ENCODE data around the gene LAMP1. TPM values are rescaled to one million over a fixed set of nuclear protein-coding genes. Genes with fewer than 3 reads are reported as not detected.

Gene LAMP1
- total RNA-seq, 5 donors from 2014 or later (not counting 1 experiment from before 2014, with no cell fraction given) = 83.6 to 120 (median 112) TPM

- POLR2A ChIA-PET = no interaction called here
- no peak overlapping the region for H3K4me3 ChIP-seq (ENCODE audit: control insufficient read depth in 1 of 2, extremely low read depth in 1 of 2, low read length in 1 of 2)
- no peak for ATAC-seq (replicated peaks in 1 of 4)
- Mint-ChIP-seq H3K4me1 (peaks cover 0 to 7% (median 5%) of the 10 kb centered on the region in 3 donors), H3K27ac (no peak overlapping the region), H3K4me3 (no peak overlapping the region), H3K27me3 (peaks cover 6 to 18% of the 10 kb centered on the region in 2 donors), H3K9me3 (no peaks in the 10 kb centered on the region), H3K36me3 (no peaks in the 10 kb centered on the region)
- peaks cover 0 to 41% of the 10 kb centered on the region in 2 experiments for H3K27me3 ChIP-seq (replicated peaks in 1 of 2; ENCODE audit: control insufficient read depth in 2 of 2, extremely low read depth in 1 of 2, insufficient read depth in 2 of 2, low read length in 1 of 2)
- no peaks in the 10 kb centered on the region for H3K36me3 ChIP-seq (ENCODE audit: control insufficient read depth in 2 of 2, extremely low read depth in 1 of 2, insufficient read depth in 1 of 2, low read length in 1 of 2)
- no peak overlapping the region for H3K27ac ChIP-seq (ENCODE audit: low read length)
- H3K9me3 ChIP-seq = no peaks in the 10 kb centered on the region
- WGBS (ENCODE audit: insufficient coverage) = 77% methylated on average over 6 of the region's 11 CpGs
- CTCF ChIA-PET = no interaction called here
- DNase-seq = no peak
- H3K4me1 ChIP-seq (ENCODE audit: control insufficient read depth in 1 of 2, extremely low read depth in 1 of 2, insufficient read depth in 2 of 2, low read length in 2 of 2) = peaks cover 0 to 9% of the 10 kb centered on the region in 2 experiments
Observed at GRCh38 chr13:113359571-113359970, 62.5 kb downstream of the LAMP1 start.

DNA sequence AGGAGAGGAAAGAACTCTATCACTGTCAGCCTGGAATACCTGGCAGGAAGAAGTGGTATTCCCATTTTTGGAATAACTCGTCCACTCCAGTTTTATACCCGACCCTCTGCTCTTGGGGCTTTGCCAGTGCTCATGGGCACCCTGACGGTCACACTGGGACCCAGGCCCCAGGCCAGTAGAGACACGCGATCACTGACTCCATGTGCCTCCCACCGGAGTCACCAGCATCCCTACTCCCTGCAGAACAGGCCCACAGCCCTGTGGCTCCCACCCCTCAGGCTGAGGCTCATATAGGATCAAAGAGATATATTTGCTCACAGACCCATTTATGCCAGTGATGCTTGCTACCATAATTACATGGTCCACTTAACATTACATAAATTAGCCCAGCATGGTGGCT is 63.4 kb downstream of the LAMP1 start:
- Histone ChIP-seq H3K9me3 (no peaks in the 10 kb centered on the region), H3K4me1 (ENCODE audit: control insufficient read depth in 1 of 2, extremely low read depth in 1 of 2, insufficient read depth in 2 of 2, low read length in 2 of 2) (peaks cover 0 to 14% of the 10 kb centered on the region in 2 experiments), H3K4me3 (ENCODE audit: control insufficient read depth in 1 of 2, extremely low read depth in 1 of 2, low read length in 1 of 2) (no peak overlapping the region), H3K36me3 (ENCODE audit: control insufficient read depth in 2 of 2, extremely low read depth in 1 of 2, insufficient read depth in 1 of 2, low read length in 1 of 2) (no peaks in the 10 kb centered on the region), H3K27ac (ENCODE audit: low read length) (no peak overlapping the region), H3K27me3 (replicated peaks in 1 of 2; ENCODE audit: control insufficient read depth in 2 of 2, extremely low read depth in 1 of 2, insufficient read depth in 2 of 2, low read length in 1 of 2) (peaks cover 0 to 47% of the 10 kb centered on the region in 2 experiments)
- no peaks in the 10 kb centered on the region for H3K36me3 Mint-ChIP-seq
- no peaks in the 10 kb centered on the region for H3K9me3 Mint-ChIP-seq
- peaks cover 0 to 11% (median 8%) of the 10 kb centered on the region in 3 donors for H3K4me1 Mint-ChIP-seq
- POLR2A ChIA-PET = interaction anchor here in 1 of 2 donors (0.7 kb wide), 1 partner anchor 12 kb away, joined by 3 read pairs; no protein-coding TSS in a partner anchor
- H3K4me3 Mint-ChIP-seq = no peak overlapping the region
- 91% methylated on average over 6 of the region's 6 CpGs for WGBS (ENCODE audit: insufficient coverage)
- no peak for DNase-seq
- H3K27ac Mint-ChIP-seq = no peak overlapping the region
- peaks cover 6 to 22% of the 10 kb centered on the region in 2 donors for H3K27me3 Mint-ChIP-seq
- CTCF ChIA-PET = no interaction called here
- no peak for ATAC-seq (replicated peaks in 1 of 4)

DNA sequence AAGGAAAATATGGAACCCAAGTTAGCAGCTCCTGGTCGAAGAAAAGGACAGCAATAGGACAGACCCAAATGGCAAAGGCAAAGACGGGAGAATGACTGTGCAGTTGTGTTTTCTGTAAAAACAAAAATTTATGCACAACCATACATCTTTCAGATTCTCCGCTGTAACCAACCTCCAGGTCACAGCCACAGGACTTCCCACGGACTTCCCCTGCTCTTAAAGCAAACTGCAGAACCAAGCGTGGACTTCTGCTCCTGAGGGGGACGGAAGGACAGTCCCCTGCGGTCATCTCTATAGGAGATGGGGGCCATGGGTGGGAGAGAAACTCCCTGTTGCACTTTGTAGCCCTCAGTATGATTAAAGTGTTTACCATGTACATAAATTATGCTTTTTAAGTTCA is 64.4 kb downstream of the LAMP1 start:
- Mint-ChIP-seq H3K36me3 (no peaks in the 10 kb centered on the region), H3K27me3 (peaks cover 9 to 23% of the 10 kb centered on the region in 2 donors), H3K4me1 (peaks cover 0 to 14% (median 8%) of the 10 kb centered on the region in 3 donors), H3K27ac (no peak overlapping the region), H3K4me3 (no peak overlapping the region), H3K9me3 (no peaks in the 10 kb centered on the region)
- H3K4me3 ChIP-seq (ENCODE audit: control insufficient read depth in 1 of 2, extremely low read depth in 1 of 2, low read length in 1 of 2) = no peak overlapping the region
- no CpG with 5 or more reads among the region's 7 CpGs for WGBS (ENCODE audit: insufficient coverage)
- ChIA-PET CTCF (no interaction called here), POLR2A (no interaction called here)
- ATAC-seq (replicated peaks in 1 of 4) (no peak), DNase-seq (no peak)
- peaks cover 0 to 14% of the 10 kb centered on the region in 2 experiments for H3K4me1 ChIP-seq (ENCODE audit: control insufficient read depth in 1 of 2, extremely low read depth in 1 of 2, insufficient read depth in 2 of 2, low read length in 2 of 2)
- H3K27me3 ChIP-seq (replicated peaks in 1 of 2; ENCODE audit: control insufficient read depth in 2 of 2, extremely low read depth in 1 of 2, insufficient read depth in 2 of 2, low read length in 1 of 2) = peaks cover 0 to 56% of the 10 kb centered on the region in 2 experiments
- no peak overlapping the region for H3K27ac ChIP-seq (ENCODE audit: low read length)
- no peaks in the 10 kb centered on the region for H3K36me3 ChIP-seq (ENCODE audit: control insufficient read depth in 2 of 2, extremely low read depth in 1 of 2, insufficient read depth in 1 of 2, low read length in 1 of 2)
- no peaks in the 10 kb centered on the region for H3K9me3 ChIP-seq

GRCh38 chr13:113364311-113364889 is 67.4 kb downstream of the LAMP1 start:
- ChIA-PET POLR2A (no interaction called here), CTCF (interaction anchor here in 1 of 2 donors (0.6 kb wide), 1 partner anchor 73 kb away, joined by 3 read pairs; no protein-coding TSS in a partner anchor)
- Mint-ChIP-seq H3K9me3 (no peaks in the 10 kb centered on the region), H3K36me3 (no peaks in the 10 kb centered on the region), H3K4me3 (peak overlapping the region in 2 of 3 donors; percentile 13 to 76), H3K27ac (no peak overlapping the region), H3K4me1 (peaks cover 0 to 14% (median 8%) of the 10 kb centered on the region in 3 donors), H3K27me3 (peaks cover 6 to 23% of the 10 kb centered on the region in 2 donors)
- DNase-seq = no peak
- H3K4me1 ChIP-seq (ENCODE audit: control insufficient read depth in 1 of 2, extremely low read depth in 1 of 2, insufficient read depth in 2 of 2, low read length in 2 of 2) = peaks cover 0 to 14% of the 10 kb centered on the region in 2 experiments
- H3K27ac ChIP-seq (ENCODE audit: low read length) = no peak overlapping the region
- no peaks in the 10 kb centered on the region for H3K36me3 ChIP-seq (ENCODE audit: control insufficient read depth in 2 of 2, extremely low read depth in 1 of 2, insufficient read depth in 1 of 2, low read length in 1 of 2)
- H3K4me3 ChIP-seq (ENCODE audit: control insufficient read depth in 1 of 2, extremely low read depth in 1 of 2, low read length in 1 of 2) = peak overlapping the region in 1 of 2 donors; percentile 33
- H3K9me3 ChIP-seq = no peaks in the 10 kb centered on the region
- WGBS (ENCODE audit: insufficient coverage) = 28% methylated on average over 32 of the region's 41 CpGs
- H3K27me3 ChIP-seq (replicated peaks in 1 of 2; ENCODE audit: control insufficient read depth in 2 of 2, extremely low read depth in 1 of 2, insufficient read depth in 2 of 2, low read length in 1 of 2) = peaks cover 0 to 64% of the 10 kb centered on the region in 2 experiments
- ATAC-seq (replicated peaks in 1 of 4) = peak in 1 of 4 experiments; percentile 38

GRCh38 chr13:113364901-113365582 is 68.0 kb downstream of the LAMP1 start:
- H3K9me3 Mint-ChIP-seq = no peaks in the 10 kb centered on the region
- ChIA-PET POLR2A (no interaction called here), CTCF (interaction anchor here in 1 of 2 donors (0.6 kb wide), 1 partner anchor 74 kb away, joined by 3 read pairs; no protein-coding TSS in a partner anchor)
- H3K27ac Mint-ChIP-seq = no peak overlapping the region
- DNase-seq (no peak), ATAC-seq (replicated peaks in 1 of 4) (no peak)
- Histone ChIP-seq H3K4me1 (ENCODE audit: control insufficient read depth in 1 of 2, extremely low read depth in 1 of 2, insufficient read depth in 2 of 2, low read length in 2 of 2) (peaks cover 0 to 14% of the 10 kb centered on the region in 2 experiments), H3K36me3 (ENCODE audit: control insufficient read depth in 2 of 2, extremely low read depth in 1 of 2, insufficient read depth in 1 of 2, low read length in 1 of 2) (no peaks in the 10 kb centered on the region), H3K27me3 (replicated peaks in 1 of 2; ENCODE audit: control insufficient read depth in 2 of 2, extremely low read depth in 1 of 2, insufficient read depth in 2 of 2, low read length in 1 of 2) (peaks cover 0 to 62% of the 10 kb centered on the region in 2 experiments), H3K27ac (ENCODE audit: low read length) (no peak overlapping the region), H3K9me3 (no peaks in the 10 kb centered on the region), H3K4me3 (ENCODE audit: control insufficient read depth in 1 of 2, extremely low read depth in 1 of 2, low read length in 1 of 2) (no peak overlapping the region)
- peaks cover 0 to 14% (median 8%) of the 10 kb centered on the region in 3 donors for H3K4me1 Mint-ChIP-seq
- peaks cover 5 to 23% of the 10 kb centered on the region in 2 donors for H3K27me3 Mint-ChIP-seq
- H3K36me3 Mint-ChIP-seq = no peaks in the 10 kb centered on the region
- peak overlapping the region; percentile 13 to 76 (median 51) for H3K4me3 Mint-ChIP-seq
- 91% methylated on average over 41 of the region's 41 CpGs for WGBS (ENCODE audit: insufficient coverage)

DNA sequence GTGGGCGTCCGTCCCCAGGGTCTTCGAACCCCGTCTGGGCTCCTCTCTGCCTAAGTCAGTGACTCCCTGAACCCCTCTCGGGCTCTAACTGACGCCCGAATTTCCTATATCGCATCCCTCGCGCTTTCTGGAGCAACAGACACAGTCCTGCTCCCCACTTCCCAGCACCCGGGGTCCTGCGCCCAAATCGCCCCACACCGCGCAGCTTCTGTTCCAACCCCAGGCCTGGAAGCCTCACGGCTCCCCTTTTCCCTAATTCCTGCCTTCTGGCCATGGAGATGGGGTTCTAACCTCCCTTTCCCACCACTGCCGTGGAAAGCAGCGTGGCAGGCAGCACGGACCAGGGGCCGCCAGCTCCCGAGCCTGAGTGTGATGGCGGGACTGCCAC is 68.5 kb downstream of the LAMP1 start:
- peak overlapping the region in 2 of 3 donors; percentile 51 to 76 for H3K4me3 Mint-ChIP-seq
- no peak for DNase-seq
- H3K36me3 Mint-ChIP-seq = no peaks in the 10 kb centered on the region
- Histone ChIP-seq H3K27ac (ENCODE audit: low read length) (no peak overlapping the region), H3K4me1 (ENCODE audit: control insufficient read depth in 1 of 2, extremely low read depth in 1 of 2, insufficient read depth in 2 of 2, low read length in 2 of 2) (peaks cover 0 to 14% of the 10 kb centered on the region in 2 experiments), H3K27me3 (replicated peaks in 1 of 2; ENCODE audit: control insufficient read depth in 2 of 2, extremely low read depth in 1 of 2, insufficient read depth in 2 of 2, low read length in 1 of 2) (peaks cover 0 to 59% of the 10 kb centered on the region in 2 experiments), H3K9me3 (no peaks in the 10 kb centered on the region), H3K36me3 (ENCODE audit: control insufficient read depth in 2 of 2, extremely low read depth in 1 of 2, insufficient read depth in 1 of 2, low read length in 1 of 2) (no peaks in the 10 kb centered on the region), H3K4me3 (ENCODE audit: control insufficient read depth in 1 of 2, extremely low read depth in 1 of 2, low read length in 1 of 2) (no peak overlapping the region)
- H3K27ac Mint-ChIP-seq = peak overlapping the region in 1 of 2 donors; percentile 52
- H3K4me1 Mint-ChIP-seq = peaks cover 0 to 14% (median 8%) of the 10 kb centered on the region in 3 donors
- POLR2A ChIA-PET = no interaction called here
- no peaks in the 10 kb centered on the region for H3K9me3 Mint-ChIP-seq
- CTCF ChIA-PET = no interaction called here
- H3K27me3 Mint-ChIP-seq = peaks cover 3 to 23% of the 10 kb centered on the region in 2 donors
- WGBS (ENCODE audit: insufficient coverage) = 95% methylated on average over 21 of the region's 22 CpGs
- no peak for ATAC-seq (replicated peaks in 1 of 4)

All from T-cell (primary cell).